Activated naive CD4-positive, alpha-beta T cell treated with anti-CD3 and anti-CD28 coated beads, Interleukin-2, amount 50 U/mL, for 24 hours (primary cell): ENCODE results near the gene SLC1A2.

Experiments
- H3K27ac Mint-ChIP-seq: one replicate; pipeline ENCODE4 v1.8.0; 2021; ENCODE audit warnings: mild to moderate bottlenecking, mixed read lengths
- H3K27me3 Mint-ChIP-seq: one replicate; pipeline ENCODE4 v1.8.0; 2021; ENCODE audit warnings: mixed read lengths
- H3K36me3 Mint-ChIP-seq: one replicate; pipeline ENCODE4 v1.8.0; 2021; ENCODE audit warnings: mixed read lengths
- H3K4me1 Mint-ChIP-seq: one replicate; pipeline ENCODE4 v1.8.0; 2021; ENCODE audit warnings: mixed read lengths
- H3K4me3 Mint-ChIP-seq: one replicate; pipeline ENCODE4 v1.8.0; 2021; ENCODE audit warnings: mild to moderate bottlenecking, mixed read lengths
- H3K9me3 Mint-ChIP-seq: one replicate; pipeline ENCODE4 v1.8.0; 2021; ENCODE audit warnings: mixed read lengths

Gene SLC1A2

DNA sequence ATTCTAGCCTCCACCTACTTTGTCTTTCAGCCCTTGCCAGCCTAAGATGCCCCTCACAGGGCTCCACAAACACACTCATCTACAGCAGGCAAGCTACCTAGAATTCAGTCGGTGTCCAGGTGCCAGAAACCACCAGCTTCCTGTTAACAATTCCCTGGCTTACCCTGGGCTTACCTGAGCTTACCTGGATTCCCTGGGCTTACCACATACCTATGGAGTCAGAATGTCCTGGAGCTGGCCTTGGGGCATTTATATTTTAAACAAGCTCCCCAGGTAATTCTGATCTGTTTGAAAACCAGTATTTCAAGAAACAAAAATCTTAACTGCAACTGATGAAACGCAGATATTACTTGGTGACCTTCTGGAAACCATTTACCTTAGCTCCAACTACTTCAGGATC is 123.6 kb downstream of the SLC1A2 start:
- no peaks in the 10 kb centered on the region for H3K27me3 Mint-ChIP-seq
- H3K4me1 Mint-ChIP-seq = peaks cover 23% of the 10 kb centered on the region
- no peak overlapping the region for H3K27ac Mint-ChIP-seq
- H3K4me3 Mint-ChIP-seq = no peak overlapping the region
- no peaks in the 10 kb centered on the region for H3K9me3 Mint-ChIP-seq
- H3K36me3 Mint-ChIP-seq = no peaks in the 10 kb centered on the region

DNA sequence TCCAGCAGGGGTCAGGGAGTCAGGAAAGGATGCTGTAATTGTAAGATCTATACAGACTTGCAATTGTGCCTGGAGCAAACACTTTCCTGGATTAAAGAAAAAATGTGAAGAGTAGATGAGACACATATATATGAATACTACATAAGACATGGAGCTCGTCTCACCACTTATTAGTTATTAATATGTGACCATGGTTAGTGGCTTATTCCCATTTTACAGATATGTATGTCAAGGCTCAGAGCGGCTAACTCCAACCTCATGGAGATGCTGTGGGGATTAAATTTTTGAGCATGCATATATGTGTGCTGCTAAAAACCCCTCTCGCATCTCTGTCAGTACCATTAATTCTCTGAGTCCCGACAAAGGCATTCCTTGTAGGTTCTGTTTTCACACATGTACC is 125.7 kb downstream of the SLC1A2 start:
- Mint-ChIP-seq H3K4me3 (no peak overlapping the region), H3K36me3 (no peaks in the 10 kb centered on the region), H3K27me3 (no peaks in the 10 kb centered on the region), H3K4me1 (peaks cover 28% of the 10 kb centered on the region), H3K9me3 (no peaks in the 10 kb centered on the region), H3K27ac (peak overlapping the region; percentile 12)

DNA sequence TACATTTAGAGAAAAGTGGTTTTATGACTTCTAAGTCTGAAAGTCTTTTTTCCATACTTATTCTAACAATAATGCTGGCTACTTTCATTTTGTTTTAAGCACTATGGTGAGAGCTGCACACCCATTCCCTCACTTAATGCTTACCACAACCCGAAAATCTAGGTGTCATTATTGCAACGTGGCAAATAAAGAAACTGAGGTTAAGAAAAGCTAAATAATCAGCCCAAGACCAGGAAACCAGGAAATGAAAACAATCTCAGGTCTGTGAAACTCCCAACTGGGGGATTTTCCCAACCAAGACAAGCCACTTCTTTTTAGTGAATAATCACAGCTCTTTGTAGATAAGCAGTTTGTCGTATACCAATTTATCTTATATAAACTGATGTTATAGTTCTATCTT is 126.3 kb downstream of the SLC1A2 start:
- Mint-ChIP-seq H3K9me3 (no peaks in the 10 kb centered on the region), H3K36me3 (no peaks in the 10 kb centered on the region), H3K27ac (no peak overlapping the region), H3K4me1 (peaks cover 28% of the 10 kb centered on the region), H3K4me3 (no peak overlapping the region), H3K27me3 (no peaks in the 10 kb centered on the region)

DNA sequence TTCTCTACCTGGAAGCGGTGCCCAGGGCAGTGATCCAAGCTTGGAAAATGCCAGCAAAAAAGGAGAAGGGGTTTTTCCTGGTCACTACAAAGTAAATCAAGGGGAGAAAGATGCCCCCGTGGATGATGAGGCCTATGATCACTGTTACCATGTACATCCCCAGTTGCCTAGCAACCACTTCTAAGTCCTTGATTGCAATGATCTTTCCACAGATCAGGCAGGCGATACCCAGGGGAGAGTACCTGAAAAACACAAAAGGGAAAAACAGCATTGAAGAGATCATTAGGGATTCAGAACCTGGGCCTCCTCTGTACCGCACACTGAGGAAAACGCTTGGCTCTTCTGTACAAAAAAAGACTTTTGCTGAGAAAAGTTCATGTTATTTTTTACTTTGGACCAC is 127.1 kb downstream of the SLC1A2 start:
- Mint-ChIP-seq H3K36me3 (no peaks in the 10 kb centered on the region), H3K4me3 (no peak overlapping the region), H3K27ac (no peak overlapping the region)

DNA sequence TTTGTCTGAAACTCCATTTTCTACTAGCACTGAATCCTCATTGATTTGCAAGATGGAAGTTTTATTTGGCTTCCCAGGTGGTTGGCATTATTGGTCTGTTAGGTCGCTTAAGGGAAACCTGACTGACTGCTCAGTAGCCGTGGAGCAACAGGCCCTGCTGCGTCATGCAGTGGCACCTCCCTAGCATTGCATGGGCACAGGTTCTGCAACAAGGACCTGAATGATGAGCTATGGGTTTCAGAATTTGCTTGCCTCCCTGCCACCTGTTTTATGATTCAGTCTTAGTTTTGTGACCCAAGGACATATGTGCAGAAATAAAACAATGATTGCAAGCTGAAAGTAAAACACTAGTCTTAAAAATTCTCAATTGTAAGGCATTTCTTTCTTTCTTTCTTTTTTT is 128.5 kb downstream of the SLC1A2 start:
- H3K27ac Mint-ChIP-seq = no peak overlapping the region
- no peak overlapping the region for H3K4me3 Mint-ChIP-seq
- no peaks in the 10 kb centered on the region for H3K27me3 Mint-ChIP-seq
- no peaks in the 10 kb centered on the region for H3K9me3 Mint-ChIP-seq
- peaks cover 28% of the 10 kb centered on the region for H3K4me1 Mint-ChIP-seq
- no peaks in the 10 kb centered on the region for H3K36me3 Mint-ChIP-seq

More for the DNA sequence above, 127.1 kb downstream of the SLC1A2 start:
- no peaks in the 10 kb centered on the region for H3K27me3 Mint-ChIP-seq
- peaks cover 28% of the 10 kb centered on the region for H3K4me1 Mint-ChIP-seq
- H3K9me3 Mint-ChIP-seq = no peaks in the 10 kb centered on the region

DNA sequence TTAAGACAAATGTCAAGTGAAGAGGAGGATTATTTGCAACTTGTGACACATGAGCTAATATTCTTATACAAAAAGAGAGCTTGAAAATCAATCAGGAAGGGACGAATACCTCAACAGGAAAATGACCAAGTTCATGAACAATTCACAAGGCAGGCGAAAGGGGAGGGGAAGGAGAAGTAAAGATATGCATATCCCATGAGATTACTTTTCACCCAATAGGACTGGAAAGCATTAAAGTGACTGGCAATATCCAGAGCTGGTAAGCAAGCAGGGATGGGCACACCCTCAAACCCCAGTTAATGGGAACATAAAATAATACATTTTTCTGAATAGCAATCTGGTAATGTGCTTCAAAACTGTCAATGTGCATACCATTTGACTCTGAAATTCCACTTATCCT is 129.5 kb downstream of the SLC1A2 start:
- Mint-ChIP-seq H3K4me3 (no peak overlapping the region), H3K4me1 (peaks cover 28% of the 10 kb centered on the region), H3K9me3 (no peaks in the 10 kb centered on the region), H3K27me3 (no peaks in the 10 kb centered on the region), H3K36me3 (no peaks in the 10 kb centered on the region), H3K27ac (no peak overlapping the region)

DNA sequence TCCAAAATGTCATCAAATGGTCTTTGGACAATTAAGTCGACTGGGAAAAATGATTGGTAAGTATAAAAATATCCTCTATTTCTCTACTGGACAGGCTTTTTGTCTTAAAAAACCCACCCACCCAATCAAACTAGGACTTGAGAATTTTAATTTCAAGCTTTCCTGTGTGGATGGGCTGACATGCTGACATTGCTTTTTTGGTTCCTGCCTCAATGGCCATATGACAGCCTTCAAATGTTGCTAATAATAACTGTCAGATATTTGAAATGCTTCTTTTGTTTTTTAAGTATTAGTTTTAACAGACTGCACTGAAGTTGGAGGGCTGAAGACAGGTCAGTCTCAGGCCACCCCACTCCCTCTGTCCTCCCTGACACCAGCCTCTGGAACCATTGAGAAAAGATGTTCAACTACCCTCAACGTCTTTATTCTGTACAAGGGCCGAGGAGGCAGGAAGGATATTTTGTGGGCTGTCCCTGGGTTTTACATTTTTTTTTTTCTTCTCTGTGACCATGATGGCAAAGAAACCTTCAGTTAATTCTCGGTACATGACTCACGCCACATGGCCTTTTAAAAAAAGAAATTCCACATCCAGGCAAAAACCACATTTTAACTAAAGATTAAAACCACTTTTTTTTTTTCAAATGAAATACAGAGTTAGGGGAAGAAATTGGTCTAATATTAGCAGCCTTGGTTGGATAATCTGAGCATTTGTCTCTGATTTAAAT is 130.4 kb downstream of the SLC1A2 start:
- Mint-ChIP-seq H3K27me3 (no peaks in the 10 kb centered on the region), H3K9me3 (no peaks in the 10 kb centered on the region), H3K36me3 (no peaks in the 10 kb centered on the region), H3K4me3 (no peak overlapping the region), H3K27ac (no peak overlapping the region), H3K4me1 (peaks cover 28% of the 10 kb centered on the region)

DNA sequence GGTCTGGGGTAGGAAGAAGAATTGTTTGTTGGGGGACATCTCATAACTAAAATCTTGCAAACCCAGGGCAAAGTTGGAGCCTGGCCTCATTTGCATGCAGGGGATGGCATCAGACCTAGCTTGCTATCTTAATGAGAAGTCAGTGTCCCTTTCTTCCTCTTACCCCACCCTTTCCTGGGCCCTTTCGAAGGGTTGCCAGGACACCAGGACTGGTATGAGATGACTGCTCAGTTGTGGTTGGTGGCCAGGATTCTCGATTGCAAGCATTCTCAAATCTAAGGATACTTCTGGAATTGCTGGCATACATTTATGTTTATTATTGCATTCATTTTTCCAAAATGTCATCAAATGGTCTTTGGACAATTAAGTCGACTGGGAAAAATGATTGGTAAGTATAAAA is 131.0 kb downstream of the SLC1A2 start:
- Mint-ChIP-seq H3K9me3 (no peaks in the 10 kb centered on the region), H3K36me3 (no peaks in the 10 kb centered on the region), H3K4me3 (no peak overlapping the region), H3K4me1 (peaks cover 24% of the 10 kb centered on the region), H3K27ac (no peak overlapping the region), H3K27me3 (no peaks in the 10 kb centered on the region)

DNA sequence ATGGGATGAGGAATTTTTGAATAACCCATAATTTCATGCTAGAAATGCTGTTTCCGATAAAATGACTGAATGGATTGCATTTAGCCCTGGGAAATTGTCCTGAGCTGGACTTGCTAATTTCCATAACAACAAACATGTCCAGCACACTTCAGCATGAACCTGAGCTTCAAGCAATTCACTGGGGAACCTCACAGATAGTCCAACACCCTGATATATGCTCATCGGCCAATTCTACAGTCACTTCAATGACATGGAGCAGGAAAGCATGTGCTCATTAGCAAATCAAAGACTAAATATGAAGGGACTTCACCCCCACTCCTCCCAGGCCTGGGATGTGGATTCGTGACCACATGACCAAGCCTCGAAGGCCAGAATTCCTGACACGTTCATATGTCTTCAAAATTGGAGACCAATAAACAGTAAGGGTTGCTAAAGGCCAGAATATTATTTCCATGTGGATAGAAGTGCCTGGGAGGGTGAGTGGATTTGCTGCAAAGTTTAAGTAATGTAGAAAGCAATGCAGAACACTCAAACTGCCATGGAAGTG is 131.9 kb downstream of the SLC1A2 start:
- H3K36me3 Mint-ChIP-seq = no peaks in the 10 kb centered on the region
- H3K4me1 Mint-ChIP-seq = peaks cover 23% of the 10 kb centered on the region
- H3K27me3 Mint-ChIP-seq = no peaks in the 10 kb centered on the region
- no peak overlapping the region for H3K27ac Mint-ChIP-seq
- no peaks in the 10 kb centered on the region for H3K9me3 Mint-ChIP-seq
- no peak overlapping the region for H3K4me3 Mint-ChIP-seq

DNA sequence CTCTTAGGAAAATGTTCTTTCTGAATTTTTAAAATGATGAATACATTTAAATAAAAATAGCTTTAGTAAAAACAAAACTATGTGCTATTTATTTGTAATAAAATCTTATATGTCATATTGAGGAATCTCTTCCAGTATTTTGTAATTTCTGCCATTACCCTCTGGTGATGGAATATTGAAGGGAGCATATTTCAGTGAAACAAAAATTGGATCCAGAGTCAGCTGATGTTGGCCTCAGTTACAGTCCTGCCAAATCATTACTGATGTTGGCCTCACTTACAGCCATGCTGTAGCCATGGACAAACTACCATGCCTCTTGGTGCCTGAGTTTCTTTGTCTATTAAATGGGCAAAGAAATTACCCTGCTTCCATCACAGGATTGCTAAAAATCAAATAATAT is 133.2 kb downstream of the SLC1A2 start:
- peaks cover 12% of the 10 kb centered on the region for H3K4me1 Mint-ChIP-seq
- H3K4me3 Mint-ChIP-seq = no peak overlapping the region
- H3K36me3 Mint-ChIP-seq = no peaks in the 10 kb centered on the region
- no peaks in the 10 kb centered on the region for H3K27me3 Mint-ChIP-seq
- no peaks in the 10 kb centered on the region for H3K9me3 Mint-ChIP-seq
- H3K27ac Mint-ChIP-seq = no peak overlapping the region

DNA sequence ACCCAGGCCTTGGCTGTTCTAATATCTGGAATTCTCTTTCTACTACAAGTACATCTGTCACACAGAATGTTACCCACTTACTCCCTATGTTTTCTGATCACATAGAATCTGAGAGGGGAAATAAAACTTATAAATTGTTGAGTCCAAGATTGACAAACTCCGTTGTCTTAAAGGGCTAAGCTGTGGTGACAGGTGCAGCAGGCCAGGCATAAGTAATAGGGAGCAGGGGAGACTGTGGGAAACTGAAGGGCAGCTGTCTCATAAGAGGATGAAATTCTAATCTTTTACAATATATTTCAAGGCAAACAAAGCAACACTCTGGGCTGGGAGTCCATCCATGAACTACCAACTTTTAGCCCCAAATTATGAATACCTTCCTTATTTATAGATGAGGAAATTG is 133.9 kb downstream of the SLC1A2 start:
- H3K4me3 Mint-ChIP-seq = no peak overlapping the region
- no peaks in the 10 kb centered on the region for H3K36me3 Mint-ChIP-seq
- H3K27me3 Mint-ChIP-seq = no peaks in the 10 kb centered on the region
- no peak overlapping the region for H3K27ac Mint-ChIP-seq
- peaks cover 12% of the 10 kb centered on the region for H3K4me1 Mint-ChIP-seq
- H3K9me3 Mint-ChIP-seq = no peaks in the 10 kb centered on the region

DNA sequence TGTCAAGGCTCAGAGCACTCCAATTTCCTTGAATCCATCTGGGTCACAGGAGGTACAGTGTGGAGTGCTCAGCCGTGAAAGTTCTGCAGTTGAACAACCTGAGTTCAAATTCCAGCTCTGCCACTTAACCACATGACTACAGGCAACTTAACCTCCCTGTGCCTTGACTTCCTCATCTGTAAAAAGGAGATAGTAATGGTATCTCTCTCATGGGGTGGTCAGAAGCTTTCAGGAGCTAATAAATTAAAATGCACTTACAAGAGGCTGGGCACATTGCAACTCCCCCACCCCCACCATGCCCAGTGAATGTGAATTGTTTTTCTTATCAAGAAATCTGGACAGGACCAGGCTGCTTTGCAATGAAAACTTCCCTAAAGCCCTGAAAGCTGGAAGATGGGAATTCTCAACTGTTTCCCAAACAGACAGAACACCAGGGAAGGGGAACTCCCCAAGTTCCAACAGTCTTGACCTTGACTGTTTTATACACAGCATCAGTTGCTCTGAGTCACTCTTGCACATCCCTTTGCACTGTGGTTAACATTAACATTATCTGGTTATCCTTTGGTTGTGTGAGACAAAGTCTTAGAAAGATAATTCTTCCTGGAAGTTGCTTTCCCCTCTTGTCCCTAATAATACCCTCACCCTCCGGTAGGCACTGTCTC is 137.0 kb downstream of the SLC1A2 start:
- Mint-ChIP-seq H3K4me3 (no peak overlapping the region), H3K9me3 (no peaks in the 10 kb centered on the region), H3K27ac (no peak overlapping the region), H3K36me3 (no peaks in the 10 kb centered on the region), H3K27me3 (no peaks in the 10 kb centered on the region), H3K4me1 (peaks cover 8% of the 10 kb centered on the region)

DNA sequence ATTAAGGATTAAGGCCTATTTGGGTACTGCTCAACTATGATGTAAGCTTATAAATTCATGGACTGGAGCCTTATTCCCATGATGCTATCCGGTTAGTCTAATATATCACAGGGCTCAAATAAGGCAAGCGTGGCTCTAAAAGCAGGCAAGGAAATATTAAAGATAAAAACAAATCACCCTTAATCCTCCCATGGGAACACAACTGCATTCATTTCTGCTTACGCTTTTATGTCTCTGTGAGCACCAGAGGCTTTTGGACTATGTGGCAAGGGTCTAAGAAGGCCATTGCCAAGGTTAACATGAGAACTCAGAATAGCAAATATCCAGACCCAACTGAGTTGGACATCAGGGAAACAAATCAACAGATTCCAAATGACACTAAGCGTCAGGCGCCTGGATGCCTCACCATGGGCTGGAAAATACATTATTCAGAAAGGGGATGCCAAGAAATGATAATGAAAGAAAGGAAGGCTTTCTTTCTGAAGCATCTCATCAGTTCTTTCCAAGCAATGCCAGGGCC is 138.1 kb downstream of the SLC1A2 start:
- Mint-ChIP-seq H3K36me3 (no peaks in the 10 kb centered on the region), H3K4me3 (no peak overlapping the region), H3K27ac (no peak overlapping the region), H3K27me3 (no peaks in the 10 kb centered on the region), H3K9me3 (no peaks in the 10 kb centered on the region), H3K4me1 (peaks cover 11% of the 10 kb centered on the region)

DNA sequence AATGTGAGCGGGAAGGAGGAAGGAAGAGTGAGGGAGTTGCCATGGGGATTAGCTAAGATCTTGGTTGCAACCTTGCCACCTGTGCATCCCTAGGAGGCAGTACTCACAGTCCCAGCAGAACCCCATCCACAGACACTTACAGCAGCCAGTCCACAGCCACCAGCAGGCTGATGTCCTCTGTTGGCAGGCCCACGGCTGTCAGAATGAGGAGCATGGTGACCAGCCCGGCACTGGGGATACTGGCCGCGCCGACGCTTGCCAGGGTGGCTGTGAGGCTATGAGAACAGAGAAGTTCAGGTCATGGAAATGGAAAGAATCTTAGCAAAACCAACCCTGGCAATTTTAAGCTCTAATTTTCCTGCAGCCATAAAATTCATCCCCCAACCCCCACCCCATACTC is 138.6 kb downstream of the SLC1A2 start:
- Mint-ChIP-seq H3K4me1 (peaks cover 16% of the 10 kb centered on the region), H3K36me3 (no peaks in the 10 kb centered on the region), H3K9me3 (no peaks in the 10 kb centered on the region), H3K27me3 (no peaks in the 10 kb centered on the region), H3K4me3 (no peak overlapping the region), H3K27ac (no peak overlapping the region)

DNA sequence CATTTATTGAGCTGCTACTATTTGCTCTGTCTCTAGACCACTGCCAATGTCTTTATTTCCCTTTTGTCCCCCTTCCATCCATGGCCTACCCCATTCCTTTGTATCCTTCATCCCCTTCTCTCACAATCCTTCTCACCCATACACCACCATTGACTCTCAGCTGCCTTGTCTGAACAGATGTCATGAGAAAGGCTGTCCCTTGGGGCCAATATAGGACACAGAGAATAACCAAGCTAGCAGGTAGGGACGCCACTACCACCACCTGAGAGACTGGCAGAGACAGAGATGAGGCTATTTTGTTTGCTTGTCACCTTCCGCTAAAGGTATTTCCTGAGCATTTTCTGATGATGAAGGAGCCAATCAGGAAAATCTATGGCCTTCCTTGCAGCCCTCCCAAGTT is 141.5 kb downstream of the SLC1A2 start:
- Mint-ChIP-seq H3K36me3 (no peaks in the 10 kb centered on the region), H3K27ac (no peak overlapping the region), H3K9me3 (no peaks in the 10 kb centered on the region), H3K4me1 (peaks cover 37% of the 10 kb centered on the region), H3K4me3 (no peak overlapping the region), H3K27me3 (no peaks in the 10 kb centered on the region)

DNA sequence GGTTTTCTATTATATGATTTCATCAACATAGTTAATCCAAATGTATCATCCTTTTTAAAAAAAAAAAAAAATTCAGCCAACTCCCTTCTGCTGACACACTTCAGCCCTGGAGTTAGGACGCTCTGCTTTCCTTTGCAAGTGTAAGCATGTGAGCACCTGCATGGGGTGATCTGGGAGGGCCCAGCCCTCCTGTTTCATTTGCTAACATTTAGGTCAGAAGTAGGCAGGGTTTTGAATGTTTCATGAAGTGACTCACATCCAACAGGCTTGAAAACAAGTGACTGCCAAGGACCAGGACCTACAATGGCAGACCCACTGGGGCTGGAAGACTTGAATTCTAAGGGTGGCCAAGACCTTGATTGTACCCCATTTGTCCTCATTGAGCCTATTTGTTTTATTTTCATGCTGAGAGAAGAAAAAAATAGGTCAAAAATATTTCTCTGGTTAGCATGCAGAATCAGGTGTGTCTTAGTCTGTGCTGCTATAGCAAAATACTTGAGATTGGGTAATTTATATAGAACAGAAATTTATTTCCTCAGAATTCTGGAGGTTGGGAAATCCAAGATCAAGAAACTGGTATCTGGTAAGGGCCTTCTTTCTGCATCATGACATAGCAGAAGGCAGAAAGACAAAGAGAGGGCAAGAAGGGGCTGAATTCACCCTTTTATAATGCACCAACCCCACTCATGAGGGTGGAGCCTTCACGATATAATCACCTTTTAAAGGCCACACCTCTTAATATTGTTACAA is 142.8 kb downstream of the SLC1A2 start:
- Mint-ChIP-seq H3K27me3 (no peaks in the 10 kb centered on the region), H3K4me3 (no peak overlapping the region), H3K9me3 (no peaks in the 10 kb centered on the region), H3K4me1 (peaks cover 47% of the 10 kb centered on the region), H3K36me3 (no peaks in the 10 kb centered on the region), H3K27ac (no peak overlapping the region)
